Activated T-cell treated with anti-CD3 and anti-CD28 coated beads, Interleukin-2, amount 50 U/mL, for 24 hours (primary cell): ENCODE measurements around the gene AVPR1A.

Experiments
- DNase-seq: peaks from one replicate; pipeline ENCODE4 v3.0.0-alpha.2; 2020
- H3K27ac Mint-ChIP-seq: 2 replicates; pipeline ENCODE4 v1.8.0; 2020; ENCODE audit warnings: mild to moderate bottlenecking, mixed read lengths
- H3K27me3 Mint-ChIP-seq: 2 replicates; pipeline ENCODE4 v1.8.0; 2020; ENCODE audit warnings: mixed read lengths
- H3K36me3 Mint-ChIP-seq: 2 replicates; pipeline ENCODE4 v1.8.0; 2020; ENCODE audit warnings: low read depth, mixed read lengths
- H3K4me1 Mint-ChIP-seq: 2 replicates; pipeline ENCODE4 v1.8.0; 2020; ENCODE audit warnings: low read depth, mixed read lengths
- H3K4me3 Mint-ChIP-seq: 2 replicates; pipeline ENCODE4 v1.8.0; 2020; ENCODE audit warnings: mild to moderate bottlenecking, moderate library complexity, mixed read lengths
- H3K9me3 Mint-ChIP-seq: 2 replicates; pipeline ENCODE4 v1.8.0; 2020; ENCODE audit warnings: mixed read lengths

The AVPR1A gene

GRCh38 chr12:63133981-63134380, 17.0 kb downstream of the AVPR1A start:
- H3K9me3 Mint-ChIP-seq: no peaks in the 10 kb centered on the region
- H3K27ac Mint-ChIP-seq: no peak overlapping the region
- no peak overlapping the region for H3K4me3 Mint-ChIP-seq
- no peaks in the 10 kb centered on the region for H3K4me1 Mint-ChIP-seq
- DNase-seq: no peak
- H3K27me3 Mint-ChIP-seq: no peaks in the 10 kb centered on the region
- no peaks in the 10 kb centered on the region for H3K36me3 Mint-ChIP-seq

DNA sequence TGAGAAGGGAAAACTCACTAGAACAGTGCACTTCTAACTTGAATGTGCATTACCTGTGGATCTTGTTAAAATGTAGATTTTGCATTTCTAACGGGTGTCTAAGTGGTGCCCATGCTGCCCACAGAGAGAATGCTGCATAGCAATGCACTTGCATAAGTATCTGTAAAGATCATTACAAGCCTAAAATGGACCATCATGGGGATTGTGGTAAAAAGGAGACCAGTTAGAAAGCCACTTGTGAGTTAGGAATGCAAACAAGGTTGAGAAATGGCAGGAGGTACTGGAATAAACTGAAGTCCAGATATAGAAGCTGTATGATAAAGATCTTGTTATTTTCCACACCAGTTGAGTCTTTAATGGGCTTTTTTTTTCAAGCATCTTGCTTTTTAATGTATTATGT, 18.8 kb downstream of the AVPR1A start:
- no peak for DNase-seq
- Mint-ChIP-seq H3K9me3 (no peaks in the 10 kb centered on the region), H3K27me3 (no peaks in the 10 kb centered on the region), H3K27ac (no peak overlapping the region), H3K36me3 (no peaks in the 10 kb centered on the region), H3K4me3 (no peak overlapping the region), H3K4me1 (no peaks in the 10 kb centered on the region)

- H3K27me3 Mint-ChIP-seq: no peaks in the 10 kb centered on the region
- H3K4me3 Mint-ChIP-seq: no peak overlapping the region
- H3K9me3 Mint-ChIP-seq: no peaks in the 10 kb centered on the region
- H3K36me3 Mint-ChIP-seq: no peaks in the 10 kb centered on the region
- H3K4me1 Mint-ChIP-seq: no peaks in the 10 kb centered on the region
- no peak for DNase-seq
- no peak overlapping the region for H3K27ac Mint-ChIP-seq
Observed at GRCh38 chr12:63129927-63130326, 21.1 kb downstream of the AVPR1A start.

DNA sequence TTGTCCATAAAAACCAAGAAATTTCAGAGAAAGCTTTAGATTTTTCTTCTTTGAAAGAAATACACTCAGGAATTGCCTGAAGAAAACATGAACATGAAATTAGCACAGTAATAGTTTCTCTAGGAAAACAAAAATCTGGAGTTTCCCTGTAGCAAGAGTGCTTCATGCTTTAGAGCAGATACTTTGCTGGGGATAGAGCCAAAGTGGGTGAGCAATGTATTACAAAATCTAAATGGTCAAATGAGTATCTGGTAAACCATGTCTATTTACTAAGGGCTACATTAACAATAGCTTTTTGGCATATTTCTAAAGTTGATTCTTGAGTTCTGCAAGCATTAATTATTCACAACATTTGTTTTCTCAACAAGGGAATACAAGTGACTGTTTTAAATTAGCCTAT, 26.2 kb downstream of the AVPR1A start:
- no peak for DNase-seq
- Mint-ChIP-seq H3K9me3 (no peaks in the 10 kb centered on the region), H3K27ac (no peak overlapping the region), H3K4me1 (no peaks in the 10 kb centered on the region), H3K4me3 (no peak overlapping the region), H3K36me3 (no peaks in the 10 kb centered on the region), H3K27me3 (no peaks in the 10 kb centered on the region)

DNA sequence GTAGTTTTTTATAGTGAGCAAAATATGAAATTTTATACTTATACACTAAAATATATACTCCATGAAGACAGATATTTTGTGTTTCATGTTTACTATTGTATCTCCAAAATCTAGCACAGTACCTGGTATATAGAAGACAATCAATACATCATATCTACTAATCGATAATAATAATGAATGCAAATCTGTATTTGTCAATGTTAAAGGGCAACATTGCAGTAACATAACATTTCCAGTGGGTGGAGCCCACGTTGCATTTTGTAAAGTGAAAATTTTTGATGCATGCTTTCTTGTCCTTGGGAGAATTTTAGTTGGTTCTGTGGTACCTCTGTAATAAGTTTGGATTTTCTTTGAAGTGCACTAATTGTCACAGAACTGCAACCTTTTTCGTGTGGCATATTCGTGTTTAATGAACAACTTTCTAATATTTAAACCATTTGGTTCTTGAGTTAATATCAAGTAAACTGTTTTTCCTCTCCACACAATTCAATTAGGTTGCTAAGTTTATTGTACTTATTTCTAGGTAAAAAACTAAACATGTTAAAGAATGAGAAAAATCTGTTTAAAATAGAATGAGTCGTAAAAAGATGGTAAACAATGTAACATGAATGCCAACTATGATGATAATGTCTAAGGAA, 47.4 kb downstream of the AVPR1A start:
- H3K36me3 Mint-ChIP-seq: no peaks in the 10 kb centered on the region
- no peak overlapping the region for H3K4me3 Mint-ChIP-seq
- no peak overlapping the region for H3K27ac Mint-ChIP-seq
- H3K27me3 Mint-ChIP-seq: peaks cover 6% of the 10 kb centered on the region
- no peaks in the 10 kb centered on the region for H3K4me1 Mint-ChIP-seq
- DNase-seq: no peak
- H3K9me3 Mint-ChIP-seq: no peaks in the 10 kb centered on the region

DNA sequence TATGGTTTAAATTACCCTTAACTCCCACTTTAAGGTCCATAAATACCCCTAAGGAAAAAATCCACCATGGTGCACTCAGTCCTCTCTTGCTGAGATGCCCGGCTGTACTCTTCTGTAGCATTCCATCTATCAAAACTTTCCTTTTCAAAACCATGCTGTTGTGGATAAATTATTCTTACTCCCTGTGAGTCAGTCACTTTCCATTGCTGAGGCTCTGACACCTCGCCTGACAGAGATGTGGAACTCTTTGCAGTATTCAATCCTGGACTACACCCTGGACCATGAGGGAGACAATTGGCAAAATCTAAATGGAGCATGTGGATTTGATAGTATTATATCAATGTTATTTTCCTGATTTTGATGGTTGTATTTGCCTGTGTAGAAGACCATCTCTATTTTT, 49.1 kb downstream of the AVPR1A start:
- H3K4me1 Mint-ChIP-seq: no peaks in the 10 kb centered on the region
- no peaks in the 10 kb centered on the region for H3K9me3 Mint-ChIP-seq
- peaks cover 7% of the 10 kb centered on the region for H3K27me3 Mint-ChIP-seq
- H3K36me3 Mint-ChIP-seq: no peaks in the 10 kb centered on the region
- H3K4me3 Mint-ChIP-seq: no peak overlapping the region
- no peak overlapping the region for H3K27ac Mint-ChIP-seq
- DNase-seq: no peak

GRCh38 chr12:63098851-63099250, 52.1 kb downstream of the AVPR1A start:
- Mint-ChIP-seq H3K27me3 (peaks cover 15% of the 10 kb centered on the region), H3K27ac (no peak overlapping the region), H3K36me3 (no peaks in the 10 kb centered on the region), H3K4me3 (no peak overlapping the region), H3K4me1 (no peaks in the 10 kb centered on the region), H3K9me3 (no peaks in the 10 kb centered on the region)
- no peak for DNase-seq

GRCh38 chr12:63095369-63095980, 55.5 kb downstream of the AVPR1A start:
- no peaks in the 10 kb centered on the region for H3K4me1 Mint-ChIP-seq
- H3K9me3 Mint-ChIP-seq: no peaks in the 10 kb centered on the region
- peaks cover 18% of the 10 kb centered on the region for H3K27me3 Mint-ChIP-seq
- H3K36me3 Mint-ChIP-seq: no peaks in the 10 kb centered on the region
- DNase-seq: no peak
- H3K4me3 Mint-ChIP-seq: no peak overlapping the region
- no peak overlapping the region for H3K27ac Mint-ChIP-seq

GRCh38 chr12:63093711-63094110, 57.3 kb downstream of the AVPR1A start:
- DNase-seq: no peak
- no peaks in the 10 kb centered on the region for H3K9me3 Mint-ChIP-seq
- H3K27me3 Mint-ChIP-seq: peaks cover 24% of the 10 kb centered on the region

DNA sequence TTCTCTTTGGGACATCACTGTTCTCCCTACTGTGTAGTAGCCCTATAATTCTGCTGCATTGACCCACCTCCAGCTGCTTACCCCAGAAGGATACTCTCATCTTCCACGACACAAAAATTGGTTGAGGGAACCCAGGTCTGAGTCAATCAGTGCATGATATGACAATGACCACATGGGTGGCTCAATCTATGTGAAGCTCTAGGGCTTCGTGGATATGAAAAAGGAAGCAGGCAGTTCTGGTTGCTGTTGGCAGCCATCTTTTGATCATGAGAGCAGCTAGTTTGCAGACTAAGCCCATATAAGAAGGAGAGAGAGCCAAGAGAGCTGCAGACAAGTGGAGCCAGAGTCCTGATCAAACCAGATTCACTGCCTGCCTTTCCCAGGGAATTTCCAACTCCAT, 57.9 kb downstream of the AVPR1A start:
- no peaks in the 10 kb centered on the region for H3K9me3 Mint-ChIP-seq
- H3K4me3 Mint-ChIP-seq: no peak overlapping the region
- H3K27me3 Mint-ChIP-seq: peaks cover 27% of the 10 kb centered on the region
- no peak overlapping the region for H3K27ac Mint-ChIP-seq
- no peak for DNase-seq
- no peaks in the 10 kb centered on the region for H3K36me3 Mint-ChIP-seq
- H3K4me1 Mint-ChIP-seq: no peaks in the 10 kb centered on the region

More at GRCh38 chr12:63093711-63094110, 57.3 kb downstream of the AVPR1A start:
- H3K36me3 Mint-ChIP-seq: no peaks in the 10 kb centered on the region
- H3K4me1 Mint-ChIP-seq: no peaks in the 10 kb centered on the region
- H3K4me3 Mint-ChIP-seq: no peak overlapping the region
- no peak overlapping the region for H3K27ac Mint-ChIP-seq
